AG08396 (cell line): ENCODE results near the gene TFPI.
A peak's percentile ranks its signal among the peaks of the same experiment; 100 is the strongest.

ENCODE experiments used
- DNase-seq: peaks from one replicate; pipeline ENCODE4 v3.0.0; 2012; ENCODE audit warnings: low spot score, mixed read lengths

Gene TFPI

DNA sequence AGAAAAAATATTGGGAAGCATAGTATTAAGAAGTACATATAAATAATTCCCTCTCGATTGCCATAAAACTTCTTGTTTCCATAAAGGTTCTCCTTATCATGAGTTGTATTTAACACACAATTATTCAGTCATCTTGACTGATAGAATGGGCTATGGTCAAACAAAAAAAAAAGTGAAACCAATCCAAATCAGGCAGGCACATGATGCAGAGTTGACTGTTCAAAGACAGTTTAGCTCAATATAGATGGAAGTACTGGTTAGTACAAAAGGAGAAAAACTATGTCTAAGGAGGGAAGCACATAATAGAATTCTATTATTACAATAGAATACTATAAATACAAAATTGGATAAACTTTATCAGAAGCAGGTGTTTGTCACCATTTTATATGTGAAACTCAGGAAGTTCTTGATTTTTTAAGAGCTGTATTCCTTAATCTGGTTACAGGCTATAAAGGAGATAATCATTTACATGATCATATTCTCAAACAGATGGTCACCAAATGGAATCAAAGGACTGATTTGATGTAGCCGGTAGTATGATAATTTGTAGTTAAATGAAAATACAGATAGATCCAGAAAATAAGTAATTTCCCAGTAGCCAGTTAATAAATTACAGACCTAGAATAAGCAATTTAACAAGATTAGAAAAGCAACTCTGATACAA is 88.0 kb downstream of the TFPI start:
- no peak for DNase-seq

DNA sequence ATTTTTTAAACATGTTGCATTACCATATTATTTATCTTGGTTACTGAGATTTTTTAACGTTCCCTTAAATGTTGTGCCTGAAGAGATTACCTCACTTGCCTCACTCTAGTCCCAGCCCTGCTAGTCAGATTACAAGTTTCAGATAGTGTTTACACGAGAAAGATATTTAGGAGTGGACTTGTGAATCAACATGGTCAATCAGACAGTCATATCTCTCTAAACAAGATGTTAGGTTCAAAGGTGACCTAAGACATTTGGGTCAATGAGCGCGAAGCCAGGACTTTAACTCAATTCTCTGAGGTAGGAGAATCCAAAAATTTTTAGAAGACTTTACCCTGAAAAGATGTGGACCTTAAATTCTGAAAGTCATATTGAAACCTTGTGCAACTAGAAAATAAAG is 91.4 kb downstream of the TFPI start:
- no peak for DNase-seq

DNA sequence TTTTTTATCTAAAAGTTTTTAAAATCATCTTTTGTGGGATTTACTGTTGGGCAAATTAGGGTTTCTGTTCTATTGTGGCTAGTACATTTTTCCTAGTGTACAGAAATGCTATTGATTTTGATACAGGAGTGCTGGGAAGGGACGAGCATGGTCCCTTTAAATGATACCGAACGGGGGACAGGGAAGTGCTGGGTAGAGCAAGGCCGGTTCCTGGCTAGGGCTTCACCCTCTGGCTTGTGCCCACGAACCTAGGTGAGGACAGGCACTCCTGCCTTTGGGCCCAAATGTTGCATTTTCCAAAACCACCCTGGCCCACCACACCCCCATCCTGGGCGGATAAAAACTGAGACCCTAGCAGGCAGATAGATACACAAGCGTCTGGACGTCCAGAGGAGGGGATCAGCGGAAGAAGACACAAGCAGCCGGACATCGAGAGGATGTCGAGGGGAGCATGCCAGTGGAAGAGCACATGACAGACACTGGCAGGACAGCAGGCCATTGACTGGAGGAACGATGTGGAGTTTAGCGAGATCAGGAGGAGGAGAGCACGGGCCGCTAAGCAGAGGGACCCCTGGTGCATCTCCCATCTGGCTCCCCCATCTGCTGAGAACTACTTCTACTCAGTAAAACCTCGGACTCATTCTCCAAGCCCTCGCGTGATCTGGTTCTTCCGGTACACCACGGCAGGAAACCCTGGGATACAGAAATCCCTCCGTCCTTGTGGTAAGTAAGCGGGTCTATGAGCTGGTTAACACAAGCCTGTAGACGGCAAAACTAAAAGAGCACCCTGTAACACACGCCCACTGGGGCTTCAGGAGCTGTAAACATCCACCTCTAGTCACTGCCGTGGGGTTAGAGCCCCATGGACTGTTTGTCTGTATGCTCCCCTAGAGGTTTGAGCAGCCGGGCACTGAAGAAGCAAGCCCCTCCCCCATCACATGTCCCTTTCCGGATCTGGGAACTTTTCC is 92.7 kb downstream of the TFPI start:
- DNase-seq, result no peak

DNA sequence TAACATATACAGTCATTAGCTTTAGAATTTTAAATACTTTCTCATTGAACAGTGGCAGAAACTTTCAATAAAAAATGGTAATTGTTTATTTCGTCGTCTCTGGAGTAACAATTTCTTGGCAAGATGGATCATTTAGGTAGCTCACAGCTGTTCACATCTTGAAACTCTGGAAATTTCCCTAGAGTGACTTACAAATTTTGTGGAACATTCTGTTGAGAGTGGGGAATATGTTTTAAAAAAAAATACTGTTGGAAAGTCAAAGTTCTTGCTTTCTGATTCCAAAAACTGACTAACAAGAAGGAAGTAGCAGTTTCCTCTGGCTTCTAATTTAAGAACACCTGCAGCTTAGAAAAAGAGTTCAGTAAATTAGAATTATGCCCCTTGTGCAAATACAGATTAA is 95.0 kb downstream of the TFPI start:
- no peak for DNase-seq

DNA sequence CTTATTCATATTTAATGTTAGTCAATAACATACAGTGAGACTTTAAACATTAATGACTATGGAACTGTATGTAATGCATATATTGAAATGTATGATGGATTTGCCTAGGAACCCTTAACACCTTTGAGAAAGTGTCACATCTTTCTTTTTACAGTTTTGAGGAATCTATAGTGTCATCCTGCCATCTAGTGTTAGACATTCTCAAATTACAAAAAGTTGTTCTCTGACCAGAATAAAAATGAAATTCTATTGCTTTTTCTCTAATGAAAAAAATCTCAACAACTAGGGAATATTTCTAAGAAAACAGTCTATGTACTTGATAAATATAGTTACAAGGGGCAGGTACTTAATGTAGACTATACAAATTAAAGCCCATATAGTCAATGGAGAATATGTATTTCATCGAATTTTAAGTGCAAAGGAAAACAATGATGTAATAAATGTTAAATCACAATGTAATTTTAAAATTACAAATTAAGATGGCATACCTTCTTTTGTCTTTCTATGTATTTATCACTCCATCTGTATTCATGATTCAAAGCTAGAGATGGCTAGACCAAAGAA is 101.1 kb downstream of the TFPI start:
- no peak for DNase-seq

DNA sequence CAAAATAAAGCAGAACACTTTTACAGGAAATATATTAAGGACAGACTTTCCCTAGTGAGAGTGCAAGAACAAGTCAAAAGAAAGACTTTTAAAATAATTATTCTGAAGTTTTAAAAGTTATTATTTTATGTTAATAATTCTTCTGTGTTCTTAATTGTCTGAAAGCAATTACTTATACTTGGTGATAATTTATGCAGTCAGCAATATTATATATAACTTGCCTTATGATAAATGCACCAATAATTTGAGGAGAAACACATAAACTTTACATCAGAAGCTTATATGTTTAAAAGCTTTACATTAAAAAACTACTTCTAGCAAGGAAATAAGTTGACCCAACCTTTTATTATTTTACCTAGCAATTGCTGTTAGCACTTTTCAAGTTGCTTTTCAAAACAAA is 102.7 kb downstream of the TFPI start:
- no peak for DNase-seq

DNA sequence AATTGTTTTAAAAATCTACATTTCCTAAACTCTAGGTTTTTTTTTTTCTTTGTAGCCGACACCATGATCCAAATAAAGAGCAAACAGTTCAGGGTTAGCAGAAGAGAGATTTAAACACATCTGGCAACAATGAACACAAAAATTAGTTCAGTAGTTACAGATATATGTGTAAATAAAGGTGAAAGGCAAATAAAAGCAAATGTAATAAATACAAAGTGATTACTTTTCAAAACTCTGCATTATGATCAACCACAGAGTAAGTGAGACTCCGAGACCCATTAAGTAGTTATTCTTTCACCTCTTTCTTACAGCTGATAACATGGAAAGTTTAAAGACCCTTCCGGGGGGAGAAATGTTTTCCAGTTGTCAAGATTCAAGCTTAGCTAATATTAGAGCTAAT is 106.9 kb downstream of the TFPI start:
- no peak for DNase-seq

DNA sequence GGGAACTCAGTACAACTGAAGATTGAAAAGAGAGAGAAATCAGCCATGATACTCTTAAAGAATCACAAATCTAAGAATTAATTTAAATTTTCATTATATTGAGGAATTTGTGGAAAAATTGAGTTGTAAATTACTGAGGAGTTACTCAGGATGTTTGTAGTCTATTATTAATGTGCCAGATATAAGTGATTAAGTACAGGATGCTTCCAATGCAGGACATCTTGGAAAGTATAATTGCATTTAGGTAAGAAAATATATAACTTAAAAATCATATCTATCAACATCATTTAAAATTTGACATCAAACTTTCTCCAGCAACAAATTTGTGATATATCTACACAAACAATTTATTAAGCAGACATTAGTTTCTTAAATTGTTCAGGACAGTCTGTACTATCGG is 107.5 kb downstream of the TFPI start:
- DNase-seq, result no peak

DNA sequence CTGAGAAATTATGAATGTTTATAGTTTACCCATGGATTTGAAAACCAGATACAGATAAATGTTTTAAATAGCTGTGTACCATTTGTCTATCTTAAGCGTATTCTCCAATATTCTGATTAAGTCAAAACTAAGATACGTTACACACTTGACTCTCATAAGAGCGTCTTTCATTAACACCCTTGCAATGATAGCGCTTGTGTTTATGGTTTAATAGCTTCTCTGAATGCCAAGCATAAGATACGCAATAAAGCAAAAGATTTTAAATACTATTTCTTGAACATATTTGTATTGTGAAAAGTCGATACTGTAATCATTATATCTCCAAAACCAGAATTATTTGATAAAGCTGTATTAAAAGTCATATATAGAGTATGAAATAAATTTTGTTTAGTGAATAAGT is 109.2 kb downstream of the TFPI start:
- no peak for DNase-seq

DNA sequence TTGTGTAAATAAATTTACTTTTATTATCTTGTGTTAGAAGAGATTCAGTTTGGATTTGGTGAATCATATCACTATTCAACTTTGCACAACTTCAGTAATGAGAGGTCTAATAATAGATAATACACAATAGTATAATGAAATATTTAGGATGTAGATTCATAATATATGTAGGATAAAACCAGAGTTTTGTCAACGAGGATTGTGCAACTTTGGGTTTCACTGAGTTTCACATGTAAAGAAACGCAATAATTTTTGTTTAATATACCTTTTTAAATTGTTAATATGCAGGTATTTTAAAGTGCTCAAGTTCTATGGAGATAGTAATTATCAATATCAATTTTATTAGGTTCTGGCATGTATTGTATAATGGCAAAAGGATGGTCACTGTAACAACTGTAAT is 111.5 kb downstream of the TFPI start:
- no peak for DNase-seq

DNA sequence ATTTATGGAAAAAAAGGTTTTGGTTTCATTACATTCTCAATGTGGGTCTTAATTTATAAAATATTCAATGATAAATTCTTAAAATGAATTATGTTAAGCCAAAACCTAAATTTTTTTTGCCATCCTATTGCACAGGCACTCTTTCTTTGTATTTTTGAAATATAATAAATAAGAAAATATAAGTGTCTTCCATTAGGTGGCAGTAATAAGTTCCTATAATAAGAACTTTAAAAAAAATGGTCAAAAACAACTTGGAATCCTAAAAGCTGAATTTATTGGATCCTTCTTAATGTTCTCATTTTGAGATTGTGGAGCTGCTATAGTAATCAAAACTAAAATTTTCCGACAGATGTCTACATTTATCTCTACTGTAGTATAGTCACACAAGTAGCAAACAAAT is 111.9 kb downstream of the TFPI start:
- no peak for DNase-seq

DNA sequence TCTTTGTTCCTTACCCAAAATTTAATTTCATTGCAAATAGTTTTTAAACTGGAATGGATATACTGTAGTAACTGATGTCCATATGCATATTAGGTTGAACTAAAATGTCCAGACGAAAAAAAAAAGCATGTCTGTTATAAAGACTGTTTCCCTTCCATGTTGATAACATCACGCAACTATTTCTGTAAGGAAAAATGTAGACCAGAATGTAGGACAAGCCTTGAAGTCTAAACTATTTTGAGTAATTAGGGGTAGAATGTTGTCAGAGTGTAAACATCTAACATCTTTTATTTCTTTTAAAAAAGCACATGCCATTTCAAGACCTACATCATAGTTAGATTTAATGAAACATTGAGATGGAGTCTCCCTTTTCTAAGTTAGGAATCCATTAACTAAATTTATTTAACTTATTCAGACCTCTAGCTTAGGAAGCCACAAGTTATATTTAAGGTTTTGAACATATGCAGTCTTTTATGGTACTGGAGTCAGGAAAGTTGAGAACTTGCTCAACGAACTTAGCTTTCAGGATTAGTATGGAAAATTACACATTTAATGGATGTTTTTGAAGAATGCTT is 114.0 kb downstream of the TFPI start:
- no peak for DNase-seq

DNA sequence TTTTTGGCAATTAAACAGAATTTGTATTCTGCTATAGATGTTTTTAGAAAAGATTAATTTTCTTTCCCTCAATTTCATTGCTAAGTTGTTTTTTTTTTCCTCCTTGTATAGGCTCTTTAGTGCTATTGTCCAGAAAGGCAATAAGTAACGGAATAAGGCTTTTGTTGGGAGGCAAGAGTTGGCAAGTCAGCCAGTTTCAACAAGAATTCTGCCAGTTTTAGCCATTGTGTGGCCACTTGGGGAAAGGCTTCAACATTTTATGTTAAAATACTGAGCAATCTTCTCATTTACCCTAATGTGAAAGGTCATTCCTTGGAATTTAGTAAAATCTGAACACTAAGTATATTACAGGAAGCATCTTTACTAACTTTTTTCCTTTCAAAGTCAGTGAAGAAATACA is 115.8 kb downstream of the TFPI start:
- no peak for DNase-seq

DNA sequence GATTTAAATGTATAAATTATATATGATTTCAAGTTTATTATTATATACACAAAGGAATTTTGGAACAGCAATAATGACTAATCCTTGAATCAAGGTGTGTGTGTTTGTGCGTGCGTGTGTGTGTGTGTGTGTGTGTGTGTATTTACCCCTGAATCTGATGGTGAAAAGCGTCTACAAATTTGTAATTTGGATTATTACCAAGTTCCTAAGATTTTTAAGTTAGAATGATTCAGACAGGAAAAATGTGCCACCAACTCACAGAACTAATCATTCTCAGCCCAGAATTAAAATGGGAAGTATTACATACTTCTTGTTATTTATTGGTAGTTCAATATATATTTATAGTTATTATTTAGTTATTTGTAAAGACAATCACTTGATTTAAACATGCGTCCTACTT is 118.5 kb downstream of the TFPI start:
- DNase-seq, result no peak

DNA sequence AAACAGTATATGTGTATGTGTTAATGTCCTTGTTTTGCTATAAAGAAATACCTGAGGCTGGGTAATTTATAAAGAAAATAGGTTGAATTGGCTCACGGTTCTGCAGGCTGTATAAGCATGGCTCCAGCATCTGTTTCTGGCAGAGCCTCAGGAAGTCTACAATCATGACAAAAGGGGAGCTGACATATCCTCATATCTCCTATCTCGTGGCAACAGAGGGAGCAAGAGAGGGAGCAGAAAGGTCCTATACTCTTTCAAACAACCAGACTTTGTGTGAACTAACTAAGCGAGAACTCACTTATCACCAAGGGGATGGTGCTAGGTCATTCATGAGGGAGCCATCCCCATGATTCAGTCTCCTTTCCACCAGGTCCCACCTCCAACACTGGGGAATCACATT is 119.2 kb downstream of the TFPI start:
- no peak for DNase-seq

DNA sequence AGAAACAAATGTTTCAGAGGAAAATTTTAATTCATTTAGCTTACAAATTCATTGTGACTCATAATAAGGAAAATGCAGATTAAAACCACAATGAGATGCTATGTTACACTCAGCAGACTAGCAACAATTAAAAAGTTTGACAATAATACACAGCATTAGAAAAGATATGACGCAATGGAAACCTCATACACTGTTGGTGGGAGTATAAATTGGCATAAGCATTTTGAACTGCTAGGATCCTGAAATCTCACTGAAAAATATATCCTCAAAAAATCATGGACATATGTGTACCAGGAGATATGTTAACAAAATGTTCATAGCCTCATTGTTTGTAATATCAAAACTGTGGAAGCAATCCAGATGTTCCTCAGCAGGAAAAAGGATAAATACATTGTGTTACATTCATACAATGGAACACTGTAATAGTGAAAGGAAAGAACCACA is 119.9 kb downstream of the TFPI start:
- DNase-seq, result no peak

DNA sequence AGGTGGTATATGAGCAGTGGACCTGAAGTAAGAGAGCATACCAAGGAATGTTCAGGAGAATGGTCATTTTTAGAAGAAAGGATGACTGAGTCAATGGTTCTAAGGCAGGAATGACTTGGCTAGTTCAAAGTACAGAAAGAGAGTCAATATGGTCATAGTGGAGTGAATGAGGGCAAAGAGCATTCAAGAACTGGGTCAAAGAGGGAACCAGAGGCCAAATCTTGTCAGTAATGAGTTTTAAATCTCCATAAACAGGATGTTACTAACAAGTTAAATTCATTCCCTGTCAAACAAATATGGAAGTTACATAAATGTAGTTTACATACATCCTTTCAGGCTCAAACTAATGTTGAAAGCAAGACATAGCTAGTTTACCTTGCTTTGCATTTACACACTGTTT is 122.3 kb downstream of the TFPI start:
- DNase-seq, result no peak

DNA sequence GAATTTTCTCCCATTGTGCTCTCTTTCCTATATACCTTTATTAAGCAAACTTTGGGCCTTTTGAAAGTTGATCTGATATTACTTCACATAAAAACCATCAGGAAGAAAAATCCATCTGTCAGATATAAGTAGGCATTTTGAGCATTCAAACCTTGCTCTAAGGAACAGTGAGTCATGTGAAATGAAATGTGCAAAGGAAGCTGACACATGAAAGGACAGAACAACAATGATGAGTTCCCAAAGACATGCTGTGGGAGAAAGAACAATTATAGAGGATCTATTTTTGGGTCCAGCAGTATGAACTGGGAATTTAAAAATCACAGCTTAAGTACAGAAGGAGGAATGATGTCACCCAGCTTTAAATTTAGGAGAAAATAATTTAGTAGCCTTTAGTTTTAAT is 124.2 kb downstream of the TFPI start:
- peak; percentile 7 for DNase-seq

DNA sequence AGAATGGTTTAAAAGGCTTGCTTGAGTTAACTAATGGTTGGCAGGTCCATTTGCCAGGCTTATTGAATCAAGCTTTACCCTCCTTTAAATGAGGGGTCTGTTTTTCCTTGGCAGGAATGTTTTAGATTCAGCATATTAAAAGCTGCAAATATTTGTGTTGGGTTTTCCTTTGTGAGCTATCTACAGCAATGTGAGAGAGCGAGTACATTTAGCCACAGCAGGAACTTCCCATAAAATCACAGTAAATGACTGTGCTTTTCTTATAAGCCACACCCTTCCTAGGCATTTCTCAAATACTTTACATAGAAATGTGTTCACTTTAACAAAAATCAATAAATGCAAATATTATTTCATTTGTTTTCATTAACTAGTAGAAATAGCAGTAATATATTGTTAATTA is 130.1 kb downstream of the TFPI start:
- DNase-seq, result no peak

DNA sequence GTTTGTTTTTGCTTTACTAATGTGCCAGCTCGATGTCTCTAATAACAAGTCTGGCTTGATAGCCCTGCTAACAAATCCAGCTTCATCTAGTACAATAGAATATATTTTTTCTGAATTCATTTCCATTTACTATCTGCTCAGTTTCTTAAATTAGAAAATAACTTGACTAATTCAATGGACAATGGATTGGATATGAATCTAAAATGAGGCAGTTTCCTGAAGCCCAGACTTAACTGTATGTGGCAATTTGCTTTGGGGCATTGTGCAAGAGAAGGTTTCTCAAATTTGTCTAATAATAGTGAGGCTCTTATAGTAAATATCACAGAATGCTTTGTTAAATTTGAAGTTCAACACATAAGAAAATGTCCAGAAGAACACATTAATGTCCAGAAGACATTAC is 132.0 kb downstream of the TFPI start:
- DNase-seq, result no peak

DNA sequence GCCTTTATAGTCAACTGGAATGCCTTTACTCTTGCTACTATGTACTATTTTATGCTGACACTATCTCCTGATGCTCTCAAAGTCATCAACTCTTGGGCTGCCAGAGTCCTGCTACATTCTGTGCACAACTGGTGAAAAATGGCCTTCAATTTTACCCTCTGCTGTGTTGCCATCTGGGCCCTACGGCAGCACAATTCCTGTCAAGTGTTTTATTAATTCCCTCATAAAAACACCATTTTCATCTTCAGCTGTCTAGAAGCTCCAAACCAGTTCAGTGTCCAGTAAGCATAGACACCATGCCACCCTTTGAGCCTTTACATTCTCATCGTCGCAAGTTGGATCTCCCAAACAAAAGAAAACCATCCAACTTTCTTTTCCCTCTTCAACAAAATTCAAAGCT is 132.7 kb downstream of the TFPI start:
- no peak for DNase-seq

DNA sequence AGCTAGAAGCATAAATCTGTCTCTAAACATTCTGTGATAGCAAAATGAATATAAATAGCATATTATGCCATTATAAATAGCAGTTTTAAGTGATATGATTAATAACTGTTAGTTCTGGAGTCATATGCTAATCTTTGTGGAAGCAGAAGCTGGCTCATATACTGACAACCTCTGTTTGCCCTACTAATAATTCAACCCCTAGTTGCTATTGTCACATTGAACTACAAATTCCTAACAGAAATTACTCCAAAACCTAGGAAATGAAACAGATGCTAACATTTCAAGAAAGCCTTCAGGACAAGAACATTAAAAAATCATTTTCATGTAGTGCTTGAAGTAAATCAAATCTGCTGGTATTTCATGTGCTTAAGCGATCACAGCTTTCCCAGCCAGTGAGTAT is 134.4 kb downstream of the TFPI start:
- DNase-seq, result no peak

DNA sequence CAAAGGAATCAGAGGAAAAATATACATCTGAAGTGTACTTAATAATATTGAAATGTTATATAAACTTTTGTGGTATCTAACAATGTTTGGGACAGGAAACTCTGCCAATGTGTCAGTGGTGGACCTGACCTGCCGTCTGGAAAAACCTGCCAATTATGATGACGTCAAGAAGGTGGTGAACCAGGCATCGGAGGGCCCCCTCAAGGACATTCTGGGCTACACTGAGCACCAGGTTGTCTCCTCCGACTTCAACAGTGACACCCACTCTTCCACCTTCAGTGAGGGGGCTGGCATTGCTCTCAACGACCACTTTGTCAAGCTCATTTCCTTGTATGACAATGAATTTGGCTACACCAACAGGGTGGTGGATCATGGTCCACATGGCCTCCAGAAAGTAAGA is 138.8 kb downstream of the TFPI start:
- no peak for DNase-seq
